Esophagus muscularis mucosa (tissue), 4 donors: Measurements from ENCODE around the gene ZSWIM1. TPM values are rescaled to one million over a fixed set of nuclear protein-coding genes. Genes with fewer than 3 reads are reported as not detected.
"Not testable (repeated sequence)": the region's sequence is repeated elsewhere in the genome, so short reads cannot be mapped to it uniquely, and the experiment has no call there.

Experiments
- DNase-seq: peaks from one replicate; pipeline ENCODE4 v3.0.0-alpha.2; 2017; ENCODE audit errors: extremely low spot score
- H3K27ac ChIP-seq, 4 donors: fragments of 200-600 bp; sonication (generic); replicated peaks in 1 of 4; 1 replicate in 3 of 4; 2 replicates in 1 of 4; pipeline ENCODE4 v1.5.1; 2016 to 2019; ENCODE audit warnings: mild to moderate bottlenecking in 1 of 4
- H3K27me3 ChIP-seq, 4 donors: fragments of 200-600 bp; sonication (generic); one replicate each; pipeline versions ENCODE4 v1.5.1 to v1.6.0; 2016 to 2019
- H3K36me3 ChIP-seq, 4 donors: fragments of 200-600 bp; sonication (generic); one replicate each; pipeline ENCODE4 v1.5.1; 2016 to 2019
- H3K4me1 ChIP-seq, 4 donors: fragments of 200-600 bp; sonication (generic); one replicate each; pipeline ENCODE4 v1.5.1; 2016 to 2019
- H3K4me3 ChIP-seq, 4 donors: fragments of 200-600 bp; sonication (generic); 1 replicate in 2 of 4; 2 replicates in 2 of 4; pipeline ENCODE4 v1.5.1; 2016 to 2019; ENCODE audit warnings: mild to moderate bottlenecking in 4 of 4, moderate library complexity in 1 of 4
- H3K9me3 ChIP-seq, 4 donors: fragments of 200-600 bp; sonication (generic); 1 replicate in 3 of 4; 2 replicates in 1 of 4; pipeline ENCODE4 v1.5.1; 2016 to 2019
- EP300 ChIP-seq: sonication (generic); formaldehyde crosslinking; IDR thresholded peaks from one replicate; pipeline ENCODE4 v1.6.1; 2017; ENCODE audit warnings: antibody characterized with exemption
- POLR2A ChIP-seq: fragments of 450-650 bp; IDR thresholded peaks from one replicate; pipeline ENCODE4 v1.6.1; 2017; ENCODE audit warnings: antibody characterized with exemption, moderate library complexity, mild to moderate bottlenecking, low read depth
- POLR2AphosphoS5 ChIP-seq, 2 donors: sonication (generic); formaldehyde crosslinking; IDR thresholded peaks; one replicate each; pipeline ENCODE4 v1.6.1; 2017; ENCODE audit warnings: antibody characterized with exemption in 2 of 2
- WGBS: methylation state at CpG from one replicate; pipeline ENCODE4 v1.1.5; 2018; 5-methylcytosine and 5-hydroxymethylcytosine counted together
- intact Hi-C: fragments of 100-400 bp; cut with DNase I; formaldehyde crosslinking; loops from one replicate; pipeline ENCODE4 v1.15.1; 2023
- total RNA-seq, 4 donors: library from RNA; depleted of rRNA; stranded (reverse); fragments of >200 nt; gene quantifications; one replicate each; pipeline versions ENCODE4 v1.1.0 to v1.2.1, GENCODE V29; 2016
- TF ChIP-seq, protein P1 (sequence below), 3 experiments: fragments of 200-600 bp in 2 of 3; fragments of 450-650 bp in 1 of 3; sonication (generic) in 2 of 3; IDR thresholded peaks; one replicate each; pipeline ENCODE4 v1.5.1; 2017 to 2019; ENCODE audit warnings: antibody characterized with exemption in 3 of 3, mild to moderate bottlenecking in 2 of 3, moderate library complexity in 1 of 3

The ZSWIM1 gene
- total RNA-seq, 4 donors from 2014 or later, result 7.1 to 13.5 (median 9.2) TPM

- Histone ChIP-seq H3K4me3 (no peak overlapping the region), H3K36me3 (peaks cover 23 to 92% (median 78%) of the 10 kb centered on the region in 4 donors), H3K9me3 (no peaks in the 10 kb centered on the region), H3K27ac (no peak overlapping the region), H3K4me1 (no peaks in the 10 kb centered on the region), H3K27me3 (no peaks in the 10 kb centered on the region)
- TF ChIP-seq POLR2AphosphoS5 (IDR thresholded peaks at IDR 0.05) (no peak), EP300 (no peak), POLR2A (no peak)
- TF ChIP-seq, protein P1, sequence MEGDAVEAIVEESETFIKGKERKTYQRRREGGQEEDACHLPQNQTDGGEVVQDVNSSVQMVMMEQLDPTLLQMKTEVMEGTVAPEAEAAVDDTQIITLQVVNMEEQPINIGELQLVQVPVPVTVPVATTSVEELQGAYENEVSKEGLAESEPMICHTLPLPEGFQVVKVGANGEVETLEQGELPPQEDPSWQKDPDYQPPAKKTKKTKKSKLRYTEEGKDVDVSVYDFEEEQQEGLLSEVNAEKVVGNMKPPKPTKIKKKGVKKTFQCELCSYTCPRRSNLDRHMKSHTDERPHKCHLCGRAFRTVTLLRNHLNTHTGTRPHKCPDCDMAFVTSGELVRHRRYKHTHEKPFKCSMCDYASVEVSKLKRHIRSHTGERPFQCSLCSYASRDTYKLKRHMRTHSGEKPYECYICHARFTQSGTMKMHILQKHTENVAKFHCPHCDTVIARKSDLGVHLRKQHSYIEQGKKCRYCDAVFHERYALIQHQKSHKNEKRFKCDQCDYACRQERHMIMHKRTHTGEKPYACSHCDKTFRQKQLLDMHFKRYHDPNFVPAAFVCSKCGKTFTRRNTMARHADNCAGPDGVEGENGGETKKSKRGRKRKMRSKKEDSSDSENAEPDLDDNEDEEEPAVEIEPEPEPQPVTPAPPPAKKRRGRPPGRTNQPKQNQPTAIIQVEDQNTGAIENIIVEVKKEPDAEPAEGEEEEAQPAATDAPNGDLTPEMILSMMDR (IDR thresholded peaks at IDR 0.05), result no peak
- 84% methylated on average over 12 of the region's 13 CpGs for WGBS
- intact Hi-C loops, result no loop called here
- no peak for DNase-seq
Observed at GRCh38 chr20:45899046-45899835, 18.2 kb downstream of the ZSWIM1 start.

GRCh38 chr20:45901332-45901731 is 20.3 kb downstream of the ZSWIM1 start:
- H3K9me3 ChIP-seq, DNase-seq, intact Hi-C loops, H3K27me3 ChIP-seq, H3K4me3 ChIP-seq, H3K4me1 ChIP-seq, H3K27ac ChIP-seq: not testable (repeated sequence)
- 85% methylated on average over 6 of the region's 6 CpGs for WGBS
- peaks cover 15 to 90% (median 67%) of the 10 kb centered on the region in 4 donors for H3K36me3 ChIP-seq

GRCh38 chr20:45902199-45902701 is 21.2 kb downstream of the ZSWIM1 start:
- TF ChIP-seq POLR2A, result no peak
- no peak for TF ChIP-seq EP300
- no peak for DNase-seq
- Histone ChIP-seq H3K4me3 (no peak overlapping the region), H3K27ac (no peak overlapping the region), H3K4me1 (no peaks in the 10 kb centered on the region), H3K27me3 (no peaks in the 10 kb centered on the region), H3K36me3 (peaks cover 6 to 85% (median 58%) of the 10 kb centered on the region in 4 donors), H3K9me3 (no peaks in the 10 kb centered on the region)
- intact Hi-C loops, result no loop called here
- 77% methylated on average over 5 of the region's 14 CpGs for WGBS

GRCh38 chr20:45904583-45905504 is 23.8 kb downstream of the ZSWIM1 start:
- WGBS, result 89% methylated on average over 8 of the region's 16 CpGs
- intact Hi-C loops, result no loop called here
- Histone ChIP-seq H3K36me3 (peaks cover 0 to 73% (median 35%) of the 10 kb centered on the region in 4 donors), H3K4me1 (peaks cover 0 to 6% (median under 1%) of the 10 kb centered on the region in 4 donors), H3K4me3 (no peak overlapping the region), H3K27ac (no peak overlapping the region), H3K9me3 (no peaks in the 10 kb centered on the region), H3K27me3 (no peaks in the 10 kb centered on the region)
- TF ChIP-seq, protein P1 (IDR thresholded peaks at IDR 0.05), result no peak
- no peak for TF ChIP-seq POLR2A
- TF ChIP-seq POLR2AphosphoS5 (IDR thresholded peaks at IDR 0.05), result no peak
- no peak for TF ChIP-seq EP300
- no peak for DNase-seq

DNA sequence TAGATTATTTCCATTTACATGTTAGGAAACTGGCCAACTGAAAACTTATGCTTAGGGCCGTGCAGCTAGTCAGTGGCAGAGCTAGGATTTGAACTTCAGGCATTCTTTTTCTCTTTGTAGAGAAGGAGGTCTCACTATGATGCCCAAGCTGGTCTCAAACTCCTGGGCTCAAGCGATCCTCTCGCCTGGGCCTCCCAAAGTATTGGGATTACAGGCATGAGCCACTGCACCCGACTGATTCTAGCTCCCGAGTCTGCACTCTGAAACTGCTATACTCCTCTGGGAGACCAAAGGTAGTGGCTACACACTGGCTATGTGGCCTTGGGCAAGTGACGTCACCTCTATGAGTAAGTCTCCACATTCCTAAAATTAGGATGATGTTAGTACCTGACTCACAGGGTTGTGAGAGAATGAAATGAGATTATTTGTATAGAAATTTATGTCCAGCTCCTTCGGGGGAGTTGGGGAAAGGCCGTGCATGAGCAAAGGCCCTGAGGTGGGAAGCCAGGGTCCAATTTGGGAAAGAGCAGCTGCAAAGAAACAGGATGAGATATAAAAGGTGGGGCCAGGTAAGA is 24.6 kb downstream of the ZSWIM1 start:
- H3K9me3 ChIP-seq, result no peaks in the 10 kb centered on the region
- TF ChIP-seq EP300, result no peak
- TF ChIP-seq POLR2AphosphoS5 (IDR thresholded peaks at IDR 0.05), result no peak
- no peak for TF ChIP-seq POLR2A
- TF ChIP-seq, protein P1 (IDR thresholded peaks at IDR 0.05), result no peak
- 92% methylated on average over 8 of the region's 8 CpGs for WGBS
- H3K27me3 ChIP-seq, result no peaks in the 10 kb centered on the region
- peaks cover 4 to 14% (median 7%) of the 10 kb centered on the region in 4 donors for H3K4me1 ChIP-seq
- H3K4me3 ChIP-seq, result no peak overlapping the region
- DNase-seq, result no peak
- no peak overlapping the region for H3K27ac ChIP-seq
- intact Hi-C loops, result no loop called here
- peaks cover 0 to 66% (median 29%) of the 10 kb centered on the region in 4 donors for H3K36me3 ChIP-seq
